ENCODE measurements around the gene PABPN1L. TPM values are rescaled to one million over a fixed set of nuclear protein-coding genes. Genes with fewer than 3 reads are reported as not detected.

The PABPN1L gene
- total and polyA plus RNA-seq, 2 of the 8 experiments (the other 6 are each of a cell fraction or from before 2014, with no cell fraction given), result not detected

DNA sequence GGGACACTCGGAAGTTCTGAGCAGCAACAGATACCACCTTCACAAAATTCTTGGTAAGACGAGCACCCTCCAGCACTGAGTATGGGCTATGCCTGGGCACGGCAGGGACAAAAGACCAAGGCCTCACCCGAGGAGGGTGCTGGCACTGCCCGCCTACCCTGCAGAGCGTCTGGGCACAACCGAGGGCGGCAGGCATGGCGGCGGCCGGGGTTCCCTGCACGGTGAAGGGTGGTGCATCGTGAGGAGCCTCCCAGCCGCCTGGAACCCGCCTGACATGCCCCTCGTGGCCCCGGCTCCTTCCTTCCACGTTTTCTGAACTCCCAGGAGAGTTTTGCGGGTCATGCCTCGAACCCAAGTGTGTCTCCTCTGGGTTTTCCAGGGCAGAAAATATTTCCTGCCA, 28.7 kb downstream of the PABPN1L start:
- Histone ChIP-seq H3K4me1 (replicated peaks in 1 of 4; ENCODE audit: control insufficient read depth in 3 of 4, insufficient read depth in 4 of 4, low read length in 3 of 4) (no peaks in the 10 kb centered on the region), H4K5ac (ENCODE audit: insufficient read length, low read depth, low read length) (no peak overlapping the region), H3K9me3 (ENCODE audit: insufficient read depth in 2 of 2, low read depth in 1 of 2, low read length in 1 of 2) (no peaks in the 10 kb centered on the region), H3K18ac (ENCODE audit: extremely low read depth, low read length) (no peak overlapping the region), H2AK5ac (ENCODE audit: low read depth, low read length) (no peak overlapping the region), H2BK12ac (ENCODE audit: low read depth, low read length) (no peak overlapping the region), H3K27me3 (replicated peaks in 1 of 4; ENCODE audit: control insufficient read depth in 3 of 4, extremely low read depth in 1 of 4, insufficient read depth in 3 of 4, low read length in 3 of 4) (no peaks in the 10 kb centered on the region), H4K91ac (replicated peaks; ENCODE audit: insufficient read length, low read length) (no peak overlapping the region), H4K20me1 (replicated peaks in 1 of 2; ENCODE audit: control insufficient read depth in 1 of 2, insufficient read depth in 2 of 2, low read length in 2 of 2) (no peaks in the 10 kb centered on the region), H3K27ac (ENCODE audit: low read depth, low read length) (no peak overlapping the region), H2BK20ac (ENCODE audit: low read length) (no peak overlapping the region), H3K56ac (replicated peaks; ENCODE audit: insufficient read length, low read depth, low read length) (no peak overlapping the region), H2BK120ac (replicated peaks; ENCODE audit: low read depth, low read length) (no peak overlapping the region), H3K4me2 (ENCODE audit: insufficient read depth in 1 of 2, low read depth in 2 of 2, low read length in 2 of 2) (no peak overlapping the region), H3K9ac (replicated peaks in 1 of 4; ENCODE audit: extremely low read depth in 1 of 4, low read depth in 3 of 4, low read length in 3 of 4) (no peak overlapping the region), H3K23me2 (ENCODE audit: low read depth, low read length) (no peaks in the 10 kb centered on the region), H3K4me3 (ENCODE audit: extremely low read depth in 1 of 4, insufficient read depth in 2 of 4, low read depth in 3 of 4, low read length in 4 of 4) (no peak overlapping the region), H2AFZ (ENCODE audit: low read length) (no peak overlapping the region), H2BK15ac (ENCODE audit: low read length) (no peak overlapping the region), H3K79me1 (ENCODE audit: low read depth, low read length) (no peaks in the 10 kb centered on the region), H4K8ac (ENCODE audit: extremely low read depth, insufficient read depth, low read length) (no peak overlapping the region), H3K23ac (ENCODE audit: insufficient read length) (no peak overlapping the region), H2BK5ac (ENCODE audit: low read depth, low read length) (no peak overlapping the region), H3K79me2 (ENCODE audit: control insufficient read depth in 1 of 2, insufficient read depth in 2 of 2, low read length in 2 of 2) (no peaks in the 10 kb centered on the region), H3K4ac (replicated peaks; ENCODE audit: insufficient read length, low read depth, low read length) (no peak overlapping the region), H3K14ac (ENCODE audit: insufficient read length) (no peak overlapping the region), H3K36me3 (ENCODE audit: control insufficient read depth in 2 of 4, insufficient read depth in 4 of 4, low read length in 3 of 4) (peaks cover 0 to 7% (median under 1%) of the 10 kb centered on the region in 4 experiments; a peak in 2 of 8 replicates)
- FAIRE-seq, result no peak
- POLR2A ChIA-PET (ENCODE audit: partially characterized antibody), result interaction anchor here (1.8 kb wide), 1 partner anchor 33 kb away, joined by 5 read pairs; no protein-coding TSS in a partner anchor
- no peak for DNase-seq (ENCODE audit: low read depth in 1 of 2, low spot score in 2 of 2)
- 95% methylated on average over 20 of the region's 20 CpGs; no CpG with 5 or more reads in 1 of the 2 experiments for WGBS, 2 experiments (ENCODE audit: extremely low coverage in 1 of 2, insufficient coverage in 1 of 2, insufficient read length in 1 of 2, insufficient replicate concordance in 2 of 2, low coverage in 1 of 2, low lambda C conversion rate in 2 of 2, missing lambda C conversion rate in 1 of 2)
- CTCF ChIA-PET (ENCODE audit: partially characterized antibody), result interaction anchor here (1.1 kb wide), 1 partner anchor 10 kb away, joined by 4 read pairs; no protein-coding TSS in a partner anchor
- no peak for TF ChIP-seq SP1 (IDR thresholded peaks at IDR 0.05; ENCODE audit: low read depth, low read length)
- TF ChIP-seq POU5F1 (IDR thresholded peaks at IDR 0.05; ENCODE audit: low read depth, low read length), result no peak
- TF ChIP-seq RXRA (IDR thresholded peaks at IDR 0.05; ENCODE audit: insufficient read depth, low read depth, low read length), result no peak
- no peak for TF ChIP-seq RNF2 (IDR thresholded peaks at IDR 0.05; ENCODE audit: borderline replicate concordance, low read depth, low read length, missing control alignments, poor library complexity, severe bottlenecking)
- TF ChIP-seq RAD21 (IDR thresholded peaks at IDR 0.05 in 1 of 2, conservative IDR thresholded peaks at IDR 0.05 in 1 of 2; ENCODE audit: low read depth in 2 of 2, low read length in 2 of 2), result no peak
- no peak for TF ChIP-seq JUN (IDR thresholded peaks at IDR 0.05; ENCODE audit: low read depth, low read length)
- TF ChIP-seq TEAD4 (IDR thresholded peaks at IDR 0.05; ENCODE audit: low read depth, low read length), result no peak
- TF ChIP-seq YY1 (IDR thresholded peaks at IDR 0.05; ENCODE audit: low read depth, low read length), result no peak
- TF ChIP-seq TAF7 (optimal IDR thresholded peaks at IDR 0.05; ENCODE audit: borderline replicate concordance, low read depth, low read length), result no peak
- no peak for TF ChIP-seq CBX5 (IDR thresholded peaks at IDR 0.05; ENCODE audit: low read depth, low read length)
- no peak for TF ChIP-seq CHD1 (IDR thresholded peaks at IDR 0.05; ENCODE audit: low read depth, low read length)
- no peak for TF ChIP-seq SIN3A (conservative IDR thresholded peaks at IDR 0.05 in 1 of 2, IDR thresholded peaks at IDR 0.05 in 1 of 2; ENCODE audit: low read depth in 1 of 2, low read length in 2 of 2)
- TF ChIP-seq, protein P1, sequence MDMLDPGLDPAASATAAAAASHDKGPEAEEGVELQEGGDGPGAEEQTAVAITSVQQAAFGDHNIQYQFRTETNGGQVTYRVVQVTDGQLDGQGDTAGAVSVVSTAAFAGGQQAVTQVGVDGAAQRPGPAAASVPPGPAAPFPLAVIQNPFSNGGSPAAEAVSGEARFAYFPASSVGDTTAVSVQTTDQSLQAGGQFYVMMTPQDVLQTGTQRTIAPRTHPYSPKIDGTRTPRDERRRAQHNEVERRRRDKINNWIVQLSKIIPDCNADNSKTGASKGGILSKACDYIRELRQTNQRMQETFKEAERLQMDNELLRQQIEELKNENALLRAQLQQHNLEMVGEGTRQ (IDR thresholded peaks at IDR 0.05; ENCODE audit: low read length), result no peak

Data from H1 (cell line).